HEK293 (cell line): ENCODE results near the gene SNTG2.

ENCODE experiments used
- CTCF ChIA-PET: fragments of 350-600 bp; formaldehyde crosslinking; extraction: SDS; loops from one replicate; lab custom pipeline; 2021; ENCODE audit warnings: antibody characterized with exemption; lab: Yijun Ruan, JAX
- POLR2A ChIA-PET: fragments of 300-600 bp; formaldehyde crosslinking; extraction: SDS; loops from one replicate; lab custom pipeline; 2020; ENCODE audit warnings: antibody characterized with exemption, inconsistent platforms; lab: Yijun Ruan, JAX
- H3K27ac ChIP-seq: fragments of 200-500 bp; sonication (Bioruptor generic); 2 replicates; pipeline ENCODE4 v1.5.1; 2014; ENCODE audit warnings: low read depth, low read length, control low read depth, inconsistent platforms; ENCODE audit errors: extremely low read depth
- H3K36me3 ChIP-seq, 2 experiments: fragments of 200-500 bp in 1 of 2; sonication (Bioruptor generic) in 1 of 2; 1 replicate in 1 of 2; 2 replicates in 1 of 2; pipeline ENCODE4 v1.5.1; 2014 to 2017; ENCODE audit warnings: inconsistent platforms in 2 of 2, low read length in 2 of 2; ENCODE audit not compliant: control insufficient read depth in 2 of 2, insufficient read depth in 1 of 2
- H3K4me1 ChIP-seq: fragments of 200-500 bp; sonication (Bioruptor generic); 2 replicates; pipeline ENCODE4 v1.5.1; 2014; ENCODE audit warnings: mild to moderate bottlenecking, low read length, inconsistent platforms; ENCODE audit not compliant: control insufficient read depth, insufficient read depth
- H3K4me3 ChIP-seq: 2 replicates; pipeline ENCODE4 v1.5.1; 2011; ENCODE audit warnings: low read depth, mild to moderate bottlenecking, control low read depth, low read length, moderate library complexity
- H3K9me3 ChIP-seq: fragments of 200-500 bp; sonication (Bioruptor generic); 2 replicates; pipeline ENCODE4 v1.5.1; 2014; ENCODE audit warnings: low read depth, low read length, inconsistent platforms; ENCODE audit not compliant: control insufficient read depth, insufficient read depth
- GLI4 ChIP-seq: fragments of 450-650 bp; formaldehyde crosslinking; IDR thresholded peaks from 2 replicates; pipeline ENCODE4 v1.5.1; 2016; ENCODE audit warnings: missing biosample characterization, missing genetic modification characterization
- KLF1 ChIP-seq: fragments of 450-650 bp; formaldehyde crosslinking; IDR thresholded peaks from 2 replicates; pipeline ENCODE4 v1.5.1; 2016; ENCODE audit warnings: missing biosample characterization, missing genetic modification characterization
- KLF7 ChIP-seq: fragments of 450-650 bp; formaldehyde crosslinking; IDR thresholded peaks from 2 replicates; pipeline ENCODE4 v1.5.1; 2016; ENCODE audit warnings: missing biosample characterization, missing genetic modification characterization, borderline replicate concordance
- PBX3 ChIP-seq: sonication (generic); formaldehyde crosslinking; IDR thresholded peaks from 2 replicates; pipeline ENCODE4 v1.8.1; 2022; ENCODE audit warnings: mild to moderate bottlenecking, moderate library complexity, missing genetic modification reagents
- SCRT2 ChIP-seq: fragments of 450-650 bp; formaldehyde crosslinking; IDR thresholded peaks from 2 replicates; pipeline ENCODE4 v1.5.1; 2016; ENCODE audit warnings: missing biosample characterization, missing genetic modification characterization
- ZBTB6 ChIP-seq: fragments of 450-650 bp; formaldehyde crosslinking; IDR thresholded peaks from 2 replicates; pipeline ENCODE4 v1.5.1; 2017; ENCODE audit warnings: missing biosample characterization, missing genetic modification characterization
- ZEB2 ChIP-seq: fragments of 450-650 bp; formaldehyde crosslinking; IDR thresholded peaks from 2 replicates; pipeline ENCODE4 v1.5.1; 2016; ENCODE audit warnings: missing biosample characterization, missing genetic modification characterization
- ZFP41 ChIP-seq: fragments of 450-650 bp; formaldehyde crosslinking; IDR thresholded peaks from 2 replicates; pipeline ENCODE4 v1.5.1; 2016; ENCODE audit warnings: missing biosample characterization, missing genetic modification characterization, borderline replicate concordance
- ZNF121 ChIP-seq: fragments of 450-650 bp; formaldehyde crosslinking; IDR thresholded peaks from 2 replicates; pipeline ENCODE4 v1.5.1; 2016; ENCODE audit warnings: missing biosample characterization, missing genetic modification characterization
- ZNF140 ChIP-seq: fragments of 450-650 bp; formaldehyde crosslinking; IDR thresholded peaks from 2 replicates; pipeline ENCODE4 v1.5.1; 2016; ENCODE audit warnings: missing biosample characterization, missing genetic modification characterization
- ZNF169 ChIP-seq: fragments of 450-650 bp; formaldehyde crosslinking; IDR thresholded peaks from 2 replicates; pipeline ENCODE4 v1.5.1; 2016; ENCODE audit warnings: missing biosample characterization, missing genetic modification characterization
- ZNF239 ChIP-seq: fragments of 450-650 bp; formaldehyde crosslinking; IDR thresholded peaks from 2 replicates; pipeline ENCODE4 v1.5.1; 2016; ENCODE audit warnings: missing biosample characterization, missing genetic modification characterization
- ZNF488 ChIP-seq: fragments of 450-650 bp; formaldehyde crosslinking; IDR thresholded peaks from 2 replicates; pipeline ENCODE4 v1.5.1; 2016; ENCODE audit warnings: missing biosample characterization, missing genetic modification characterization
- ZNF561 ChIP-seq: fragments of 450-650 bp; IDR thresholded peaks from 2 replicates; pipeline ENCODE4 v1.5.1; 2018; ENCODE audit warnings: missing biosample characterization, missing genetic modification characterization, borderline replicate concordance
- ZNF621 ChIP-seq: fragments of 450-650 bp; formaldehyde crosslinking; IDR thresholded peaks from 2 replicates; pipeline ENCODE4 v1.5.1; 2017; ENCODE audit warnings: missing biosample characterization, missing genetic modification characterization
- ZNF658 ChIP-seq: fragments of 450-650 bp; formaldehyde crosslinking; IDR thresholded peaks from 2 replicates; pipeline ENCODE4; 2016; ENCODE audit warnings: missing biosample characterization, missing genetic modification characterization
- ZNF747 ChIP-seq: fragments of 450-650 bp; formaldehyde crosslinking; IDR thresholded peaks from 2 replicates; pipeline ENCODE4 v1.5.1; 2016; ENCODE audit warnings: missing biosample characterization, missing genetic modification characterization
- ZNF837 ChIP-seq: fragments of 450-650 bp; formaldehyde crosslinking; IDR thresholded peaks from 2 replicates; pipeline ENCODE4 v1.5.1; 2016; ENCODE audit warnings: missing biosample characterization, missing genetic modification characterization
- ZSCAN30 ChIP-seq: fragments of 450-650 bp; IDR thresholded peaks from 2 replicates; pipeline ENCODE4 v1.5.1; 2018; ENCODE audit warnings: missing biosample characterization, mild to moderate bottlenecking, missing genetic modification characterization, moderate library complexity
- ZXDB ChIP-seq: fragments of 450-650 bp; formaldehyde crosslinking; IDR thresholded peaks from 2 replicates; pipeline ENCODE4 v1.5.1; 2016; ENCODE audit warnings: missing biosample characterization, missing genetic modification characterization
- TF ChIP-seq, protein P1 (sequence below): fragments of 450-650 bp; formaldehyde crosslinking; IDR thresholded peaks from 2 replicates; pipeline ENCODE4 v1.5.1; 2016; ENCODE audit warnings: missing biosample characterization, missing genetic modification characterization
- TF ChIP-seq, protein P2 (sequence below): fragments of 450-650 bp; IDR thresholded peaks from 2 replicates; pipeline ENCODE4 v1.5.1; 2018; ENCODE audit warnings: missing biosample characterization, mild to moderate bottlenecking, missing genetic modification characterization

Gene SNTG2

DNA sequence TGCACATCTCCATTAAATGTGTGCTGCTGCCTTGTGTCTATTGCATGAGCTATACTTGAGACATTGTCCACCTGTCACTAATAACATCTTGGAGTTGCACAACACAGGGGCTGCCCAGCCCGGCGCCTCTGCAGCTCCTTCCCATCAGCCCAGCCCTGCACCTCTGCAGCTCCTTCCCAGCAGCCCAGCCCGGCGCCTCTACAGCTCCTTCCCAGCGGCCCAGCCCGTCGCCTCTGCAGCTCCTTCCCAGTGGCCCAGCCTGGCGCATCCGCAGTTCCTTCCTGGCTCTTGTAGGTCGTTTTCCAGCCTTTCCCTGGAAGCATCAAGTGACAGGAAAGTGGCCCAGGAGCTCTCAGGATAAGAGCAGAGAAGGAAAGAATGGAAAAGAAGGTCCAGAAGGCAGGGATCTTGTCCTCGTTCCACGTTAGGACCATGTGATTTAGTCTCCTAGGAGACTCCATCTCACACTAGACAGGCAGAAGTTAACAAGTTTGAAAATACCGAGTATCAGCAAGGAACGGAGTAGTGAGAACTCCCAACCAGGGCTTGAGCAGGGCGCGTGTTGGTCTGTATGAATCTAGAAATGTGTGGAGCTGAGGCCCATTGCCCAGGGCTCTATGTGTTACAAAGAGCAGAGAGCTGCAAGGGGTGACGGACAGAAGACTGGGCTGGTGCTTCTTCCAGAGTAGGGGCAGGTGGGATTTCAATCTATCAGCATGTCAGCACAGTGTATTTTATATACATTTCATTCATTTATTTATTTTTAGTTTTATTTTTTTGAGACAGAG lies 346.9 kb downstream of the SNTG2 start:
- H3K27ac ChIP-seq: no peak overlapping the region
- ChIA-PET POLR2A (no interaction called here), CTCF (no interaction called here)
- H3K9me3 ChIP-seq: no peaks in the 10 kb centered on the region; the same call in 1 of the 2 replicates
- no peak overlapping the region for H3K4me3 ChIP-seq
- TF ChIP-seq ZEB2 (tag by site-specific recombination) (no peak), ZNF747 (tag by site-specific recombination) (no peak)
- no peaks in the 10 kb centered on the region for H3K36me3 ChIP-seq
- H3K4me1 ChIP-seq: no peaks in the 10 kb centered on the region

DNA sequence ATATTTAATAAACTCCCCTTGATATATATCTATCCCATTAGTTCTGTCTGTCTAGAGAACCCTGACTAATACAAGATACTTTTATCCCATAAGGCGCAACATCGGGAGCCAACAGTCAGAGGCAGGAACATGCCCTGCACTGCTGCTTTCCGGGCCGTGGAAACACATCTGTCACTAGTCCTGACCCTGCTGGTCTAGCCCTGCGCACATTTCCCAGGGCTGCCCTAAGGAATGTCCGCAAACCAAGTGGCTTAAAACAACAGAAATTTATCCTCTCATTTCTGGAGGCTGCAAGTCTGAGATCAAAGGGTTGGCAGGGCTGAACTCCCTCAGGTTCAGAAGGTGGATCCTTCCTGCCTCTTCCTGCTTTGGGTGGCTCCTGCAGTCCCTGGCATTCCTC lies 348.4 kb downstream of the SNTG2 start:
- Histone ChIP-seq H3K4me3 (no peak overlapping the region), H3K36me3 (no peaks in the 10 kb centered on the region), H3K4me1 (no peaks in the 10 kb centered on the region), H3K27ac (no peak overlapping the region), H3K9me3 (no peaks in the 10 kb centered on the region)
- ChIA-PET CTCF (no interaction called here), POLR2A (no interaction called here)
- TF ChIP-seq, protein P1, sequence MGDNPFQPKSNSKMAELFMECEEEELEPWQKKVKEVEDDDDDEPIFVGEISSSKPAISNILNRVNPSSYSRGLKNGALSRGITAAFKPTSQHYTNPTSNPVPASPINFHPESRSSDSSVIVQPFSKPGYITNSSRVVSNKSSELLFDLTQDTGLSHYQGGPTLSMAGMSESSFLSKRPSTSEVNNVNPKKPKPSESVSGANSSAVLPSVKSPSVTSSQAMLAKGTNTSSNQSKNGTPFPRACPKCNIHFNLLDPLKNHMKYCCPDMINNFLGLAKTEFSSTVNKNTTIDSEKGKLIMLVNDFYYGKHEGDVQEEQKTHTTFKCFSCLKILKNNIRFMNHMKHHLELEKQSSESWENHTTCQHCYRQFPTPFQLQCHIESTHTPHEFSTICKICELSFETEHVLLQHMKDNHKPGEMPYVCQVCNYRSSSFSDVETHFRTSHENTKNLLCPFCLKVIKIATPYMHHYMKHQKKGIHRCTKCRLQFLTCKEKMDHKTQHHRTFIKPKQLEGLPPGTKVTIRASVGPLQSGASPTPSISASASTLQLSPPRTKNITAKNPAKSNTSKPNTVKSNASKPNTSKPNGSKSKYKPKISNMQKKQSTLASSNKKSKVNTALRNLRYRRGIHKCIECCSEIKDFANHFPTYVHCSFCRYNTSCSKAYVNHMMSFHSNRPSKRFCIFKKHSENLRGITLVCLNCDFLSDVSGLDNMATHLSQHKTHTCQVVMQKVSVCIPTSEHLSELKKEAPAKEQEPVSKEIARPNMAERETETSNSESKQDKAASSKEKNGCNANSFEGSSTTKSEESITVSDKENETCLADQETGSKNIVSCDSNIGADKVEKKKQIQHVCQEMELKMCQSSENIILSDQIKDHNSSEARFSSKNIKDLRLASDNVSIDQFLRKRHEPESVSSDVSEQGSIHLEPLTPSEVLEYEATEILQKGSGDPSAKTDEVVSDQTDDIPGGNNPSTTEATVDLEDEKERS: no peak
- TF ChIP-seq, protein P2, sequence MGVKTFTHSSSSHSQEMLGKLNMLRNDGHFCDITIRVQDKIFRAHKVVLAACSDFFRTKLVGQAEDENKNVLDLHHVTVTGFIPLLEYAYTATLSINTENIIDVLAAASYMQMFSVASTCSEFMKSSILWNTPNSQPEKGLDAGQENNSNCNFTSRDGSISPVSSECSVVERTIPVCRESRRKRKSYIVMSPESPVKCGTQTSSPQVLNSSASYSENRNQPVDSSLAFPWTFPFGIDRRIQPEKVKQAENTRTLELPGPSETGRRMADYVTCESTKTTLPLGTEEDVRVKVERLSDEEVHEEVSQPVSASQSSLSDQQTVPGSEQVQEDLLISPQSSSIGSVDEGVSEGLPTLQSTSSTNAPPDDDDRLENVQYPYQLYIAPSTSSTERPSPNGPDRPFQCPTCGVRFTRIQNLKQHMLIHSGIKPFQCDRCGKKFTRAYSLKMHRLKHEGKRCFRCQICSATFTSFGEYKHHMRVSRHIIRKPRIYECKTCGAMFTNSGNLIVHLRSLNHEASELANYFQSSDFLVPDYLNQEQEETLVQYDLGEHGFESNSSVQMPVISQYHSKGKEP: no peak
- TF ChIP-seq ZNF121 (tag by site-specific recombination) (no peak), ZNF658 (no peak), ZNF837 (tag by site-specific recombination) (no peak)

- TF ChIP-seq ZXDB (tag by site-specific recombination): no peak
- no peak for TF ChIP-seq PBX3 (CRISPR knock-in tag)
- no peak for TF ChIP-seq ZNF561 (tag by site-specific recombination)
- TF ChIP-seq, protein P2: no peak
- no peak for TF ChIP-seq ZNF621 (tag by site-specific recombination)
- TF ChIP-seq ZNF169 (tag by site-specific recombination): no peak
- TF ChIP-seq ZNF488 (tag by site-specific recombination): no peak
- TF ChIP-seq ZFP41: no peak
- TF ChIP-seq ZSCAN30: no peak
- no peak for TF ChIP-seq ZNF239 (tag by site-specific recombination)
- no peak for TF ChIP-seq KLF7
- TF ChIP-seq ZNF140 (tag by site-specific recombination): no peak
- no peak for TF ChIP-seq KLF1 (tag by site-specific recombination)
- TF ChIP-seq SCRT2 (tag by site-specific recombination): no peak
- TF ChIP-seq ZBTB6 (tag by site-specific recombination): no peak
- no peak for TF ChIP-seq GLI4 (tag by site-specific recombination)
- no peaks in the 10 kb centered on the region for H3K4me1 ChIP-seq
- ChIA-PET CTCF (interaction anchor here (0.6 kb wide), 1 partner anchor 12 kb away, joined by 3 read pairs; no protein-coding TSS in a partner anchor), POLR2A (no interaction called here)
- H3K4me3 ChIP-seq: no peak overlapping the region
- no peaks in the 10 kb centered on the region for H3K36me3 ChIP-seq
- H3K9me3 ChIP-seq: no peaks in the 10 kb centered on the region
- H3K27ac ChIP-seq: no peak overlapping the region
Measured at GRCh38 chr2:1300284-1300683, 349.6 kb downstream of the SNTG2 start.
